ENCODE measurements around the gene TTC12. TPM values are rescaled to one million over a fixed set of nuclear protein-coding genes. Genes with fewer than 3 reads are reported as not detected.

Gene TTC12
- total RNA-seq, 1 donor from 2014 or later = 20.4 TPM

DNA sequence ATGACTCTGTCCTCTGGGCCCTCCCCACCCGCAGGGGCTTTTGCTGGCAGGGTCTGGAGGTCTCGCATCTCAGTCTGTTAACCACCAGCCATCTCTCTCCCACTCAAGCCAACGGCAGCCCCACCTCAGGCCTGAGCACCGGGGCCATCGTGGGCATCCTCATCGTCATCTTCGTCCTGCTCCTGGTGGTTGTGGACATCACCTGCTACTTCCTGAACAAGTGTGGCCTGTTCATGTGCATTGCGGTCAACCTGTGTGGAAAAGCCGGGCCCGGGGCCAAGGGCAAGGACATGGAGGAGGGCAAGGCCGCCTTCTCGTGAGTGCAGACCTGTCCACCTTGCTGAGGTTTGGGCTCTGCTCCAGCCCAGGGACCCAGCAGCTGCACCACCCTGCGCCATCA lies 44.3 kb upstream of the TTC12 start:
- TF ChIP-seq POLR2AphosphoS5 (IDR thresholded peaks at IDR 0.05; ENCODE audit: insufficient read depth in 1 of 2, low read depth in 1 of 2) (no peak), POLR2A (IDR thresholded peaks at IDR 0.05) (no peak), CTCF (IDR thresholded peaks at IDR 0.05) (no peak)
- no peaks in the 10 kb centered on the region for H3K27me3 ChIP-seq
- no peak overlapping the region for H3K4me3 ChIP-seq
- no peaks in the 10 kb centered on the region for H3K36me3 ChIP-seq
- no peaks in the 10 kb centered on the region for H3K4me1 ChIP-seq
- no peak for DNase-seq (ENCODE audit: extremely low spot score in 2 of 2)
- no peaks in the 10 kb centered on the region for H3K9me3 ChIP-seq
- no peak overlapping the region for H3K27ac ChIP-seq
- intact Hi-C loops (cut with DNase I) = no loop called here

DNA sequence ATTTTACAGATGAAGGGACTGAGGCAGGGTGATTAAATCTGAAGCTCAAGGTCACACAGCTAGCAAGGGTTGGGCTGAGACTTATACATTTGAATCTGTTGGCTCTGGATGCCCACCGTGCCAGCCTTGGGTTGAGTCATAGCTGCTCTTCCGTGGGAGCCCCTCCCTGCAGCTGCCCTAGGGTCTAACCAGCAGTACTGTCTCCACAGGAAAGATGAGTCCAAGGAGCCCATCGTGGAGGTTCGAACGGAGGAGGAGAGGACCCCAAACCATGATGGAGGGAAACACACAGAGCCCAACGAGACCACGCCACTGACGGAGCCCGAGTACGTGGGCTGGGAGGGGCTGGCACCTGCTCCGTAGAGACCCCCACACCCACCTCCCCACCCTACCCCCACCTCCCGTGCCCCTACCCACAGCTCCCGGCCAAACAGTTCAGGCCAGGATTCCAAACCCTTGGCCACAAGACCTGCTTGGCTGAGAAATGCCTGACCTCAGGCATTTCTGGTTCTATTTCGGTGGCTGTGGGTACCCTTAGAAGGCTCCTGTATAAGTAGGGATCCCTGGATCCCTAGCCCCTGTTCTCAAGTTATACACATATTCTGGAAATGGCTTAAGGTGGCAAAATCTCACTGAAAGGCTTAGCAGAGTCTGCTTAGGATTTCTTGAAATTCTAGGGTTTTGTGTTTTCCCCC lies 42.7 kb upstream of the TTC12 start:
- Histone ChIP-seq H3K4me1 (no peaks in the 10 kb centered on the region), H3K27me3 (no peaks in the 10 kb centered on the region), H3K36me3 (no peaks in the 10 kb centered on the region), H3K4me3 (no peak overlapping the region), H3K9me3 (no peaks in the 10 kb centered on the region), H3K27ac (no peak overlapping the region)
- no peak for DNase-seq (ENCODE audit: extremely low spot score in 2 of 2)
- intact Hi-C loops (cut with DNase I) = no loop called here
- TF ChIP-seq POLR2A (IDR thresholded peaks at IDR 0.05) = no peak
- TF ChIP-seq POLR2AphosphoS5 (IDR thresholded peaks at IDR 0.05; ENCODE audit: insufficient read depth in 1 of 2, low read depth in 1 of 2) = no peak
- no peak for TF ChIP-seq CTCF (IDR thresholded peaks at IDR 0.05)

DNA sequence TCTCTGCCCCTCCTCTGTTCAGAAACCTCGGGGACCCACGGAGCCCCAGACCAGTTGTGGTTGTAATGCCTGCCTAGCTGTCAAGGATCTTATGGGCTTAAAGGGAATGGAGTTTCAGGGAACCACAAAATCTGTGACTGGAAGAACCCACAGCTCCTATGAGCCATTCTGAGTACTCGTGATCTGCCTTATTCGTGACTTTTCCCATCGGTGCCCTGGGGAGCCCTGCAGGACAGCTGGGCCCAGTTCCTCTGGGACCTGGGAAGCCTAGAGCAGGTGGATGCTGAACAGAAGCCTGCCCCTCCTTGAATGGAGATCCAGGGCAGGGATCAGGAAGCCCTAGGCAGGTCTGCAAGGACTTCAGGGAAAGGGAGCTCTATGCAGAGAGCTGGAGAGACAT lies 42.1 kb upstream of the TTC12 start:
- intact Hi-C loops (cut with DNase I) = no loop called here

DNA sequence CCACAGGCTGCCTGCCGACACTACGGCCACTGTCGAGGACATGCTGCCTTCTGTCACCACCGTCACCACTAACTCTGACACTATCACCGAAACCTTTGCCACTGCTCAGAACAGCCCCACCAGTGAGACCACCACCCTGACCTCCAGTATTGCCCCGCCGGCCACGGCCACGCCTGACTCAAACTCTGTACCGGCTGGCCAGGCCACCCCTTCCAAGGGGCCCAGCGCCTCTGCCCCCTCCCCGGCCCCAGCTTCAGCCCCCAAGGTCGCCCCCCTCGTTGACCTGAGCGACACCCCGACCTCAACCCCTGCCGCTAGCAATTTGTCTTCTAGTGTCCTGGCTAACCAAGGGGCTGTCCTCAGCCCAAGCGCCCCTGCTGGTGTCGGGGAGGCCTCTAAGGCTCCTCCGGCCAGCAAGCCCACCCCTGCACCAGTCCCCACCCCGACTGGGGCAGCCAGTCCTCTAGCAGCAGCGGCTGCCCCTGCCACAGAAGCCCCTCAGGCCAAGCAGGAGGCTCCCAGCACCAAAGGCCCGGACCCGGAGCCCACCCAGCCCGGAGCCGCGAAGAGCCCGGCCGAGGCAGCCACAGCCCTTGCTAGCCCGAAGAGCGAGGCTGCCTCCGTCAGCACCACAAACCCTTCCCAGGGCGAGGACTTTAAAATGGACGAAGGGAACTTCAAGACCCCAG lies 41.3 kb upstream of the TTC12 start:
- Histone ChIP-seq H3K4me1 (no peaks in the 10 kb centered on the region), H3K4me3 (no peak overlapping the region), H3K27ac (no peak overlapping the region), H3K27me3 (no peaks in the 10 kb centered on the region), H3K36me3 (no peaks in the 10 kb centered on the region), H3K9me3 (no peaks in the 10 kb centered on the region)
- intact Hi-C loops (cut with DNase I) = no loop called here
- DNase-seq (ENCODE audit: extremely low spot score in 2 of 2) = no peak
- TF ChIP-seq POLR2A (IDR thresholded peaks at IDR 0.05) (no peak), CTCF (IDR thresholded peaks at IDR 0.05) (no peak), POLR2AphosphoS5 (IDR thresholded peaks at IDR 0.05; ENCODE audit: insufficient read depth in 1 of 2, low read depth in 1 of 2) (no peak)

More for the DNA sequence above, 42.1 kb upstream of the TTC12 start:
- no peak for DNase-seq (ENCODE audit: extremely low spot score in 2 of 2)
- H3K36me3 ChIP-seq = no peaks in the 10 kb centered on the region
- TF ChIP-seq CTCF (IDR thresholded peaks at IDR 0.05) (no peak), POLR2AphosphoS5 (IDR thresholded peaks at IDR 0.05; ENCODE audit: insufficient read depth in 1 of 2, low read depth in 1 of 2) (no peak), POLR2A (IDR thresholded peaks at IDR 0.05) (no peak)
- no peaks in the 10 kb centered on the region for H3K4me1 ChIP-seq
- no peaks in the 10 kb centered on the region for H3K9me3 ChIP-seq
- no peak overlapping the region for H3K4me3 ChIP-seq
- no peak overlapping the region for H3K27ac ChIP-seq
- no peaks in the 10 kb centered on the region for H3K27me3 ChIP-seq

GRCh38 chr11:113273720-113274119 lies 40.7 kb upstream of the TTC12 start:
- no peaks in the 10 kb centered on the region for H3K9me3 ChIP-seq
- H3K4me1 ChIP-seq = no peaks in the 10 kb centered on the region
- TF ChIP-seq CTCF (IDR thresholded peaks at IDR 0.05) = no peak
- no peak for TF ChIP-seq POLR2AphosphoS5 (IDR thresholded peaks at IDR 0.05; ENCODE audit: insufficient read depth in 1 of 2, low read depth in 1 of 2)
- no peak for TF ChIP-seq POLR2A (IDR thresholded peaks at IDR 0.05)
- intact Hi-C loops (cut with DNase I) = no loop called here
- H3K27ac ChIP-seq = no peak overlapping the region
- DNase-seq (ENCODE audit: extremely low spot score in 2 of 2) = no peak
- H3K36me3 ChIP-seq = no peaks in the 10 kb centered on the region
- H3K27me3 ChIP-seq = no peaks in the 10 kb centered on the region
- H3K4me3 ChIP-seq = no peak overlapping the region

All from vagina (tissue), 2 donors.